Liver (tissue), 3 donors: ENCODE results near the gene APOBEC3A.

ENCODE experiments used
- ATF3 ChIP-seq: IDR thresholded peaks from 2 replicates; pipeline ENCODE4 v1.6.1; 2016; ENCODE audit warnings: antibody characterized with exemption
- CTCF ChIP-seq: fragments of 150-350 bp; IDR thresholded peaks from 2 replicates; pipeline ENCODE4 v1.5.1; 2017; ENCODE audit warnings: improper control_type of control experiment, low read depth, low read length; ENCODE audit not compliant: missing input control
- GABPA ChIP-seq, 2 donors: IDR thresholded peaks in 1 of 2; conservative IDR thresholded peaks in 1 of 2; 2 replicates each; pipeline ENCODE4 v1.6.1; 2016; ENCODE audit warnings: antibody characterized with exemption in 2 of 2, mild to moderate bottlenecking in 1 of 2, moderate library complexity in 1 of 2
- HNF4A ChIP-seq, 2 donors: conservative IDR thresholded peaks; 2 replicates each; pipeline ENCODE4 v1.6.1; 2016; ENCODE audit warnings: antibody characterized with exemption in 2 of 2, mild to moderate bottlenecking in 2 of 2
- JUND ChIP-seq, 2 donors: IDR thresholded peaks; 2 replicates each; pipeline ENCODE4 v1.6.1; 2016; ENCODE audit warnings: antibody characterized with exemption in 2 of 2
- MAX ChIP-seq: IDR thresholded peaks from 2 replicates; pipeline ENCODE4 v1.6.1; 2016; ENCODE audit warnings: antibody characterized with exemption
- NR2F2 ChIP-seq: IDR thresholded peaks from 2 replicates; pipeline ENCODE4 v1.6.1; 2016; ENCODE audit warnings: antibody characterized with exemption
- RAD21 ChIP-seq, 2 donors: IDR thresholded peaks; 2 replicates each; pipeline ENCODE4 v1.6.1; 2016; ENCODE audit warnings: antibody characterized with exemption in 2 of 2, mild to moderate bottlenecking in 2 of 2
- REST ChIP-seq: IDR thresholded peaks from 2 replicates; pipeline ENCODE4 v1.6.1; 2016; ENCODE audit warnings: antibody characterized with exemption, mild to moderate bottlenecking
- SP1 ChIP-seq: IDR thresholded peaks from 2 replicates; pipeline ENCODE4 v1.6.1; 2018; ENCODE audit warnings: antibody characterized with exemption, mild to moderate bottlenecking
- TAF1 ChIP-seq: conservative IDR thresholded peaks from 2 replicates; pipeline ENCODE4 v1.6.1; 2016; ENCODE audit warnings: antibody characterized with exemption, mild to moderate bottlenecking
- YY1 ChIP-seq: IDR thresholded peaks from 2 replicates; pipeline ENCODE4 v1.6.1; 2016; ENCODE audit warnings: antibody characterized with exemption, mild to moderate bottlenecking
- ZBTB33 ChIP-seq: IDR thresholded peaks from 2 replicates; pipeline ENCODE4 v1.6.1; 2016; ENCODE audit warnings: antibody characterized with exemption
- donor health status: healthy.
- donor health status: healthy.

- TF ChIP-seq CTCF (no peak), MAX (no peak), ATF3 (no peak), REST (no peak), HNF4A (conservative IDR thresholded peaks at IDR 0.05) (no peak), GABPA (IDR thresholded peaks at IDR 0.05 in 1 of 2, conservative IDR thresholded peaks at IDR 0.05 in 1 of 2) (no peak), JUND (IDR thresholded peaks at IDR 0.05) (no peak), TAF1 (no peak), RAD21 (IDR thresholded peaks at IDR 0.05) (no peak), ZBTB33 (no peak), SP1 (no peak), YY1 (no peak), NR2F2 (no peak)
Observed at GRCh38 chr22:38925571-38926041, 31.8 kb upstream of the APOBEC3A start.
